B cell (primary cell): ENCODE results near the gene HIPK2.

Experiments
- EZH2 ChIP-seq: IDR thresholded peaks from 2 replicates; pipeline ENCODE4 v1.6.1; 2012; ENCODE audit warnings: borderline replicate concordance, low read depth, mild to moderate bottlenecking, moderate library complexity, low read length; ENCODE audit not compliant: insufficient read depth, poor library complexity, severe bottlenecking
- TF ChIP-seq, protein P1 (sequence below): fragments of 200-600 bp; IDR thresholded peaks from one replicate; pipeline ENCODE4 v1.8.0; 2022; ENCODE audit warnings: antibody characterized with exemption, mild to moderate bottlenecking

DNA sequence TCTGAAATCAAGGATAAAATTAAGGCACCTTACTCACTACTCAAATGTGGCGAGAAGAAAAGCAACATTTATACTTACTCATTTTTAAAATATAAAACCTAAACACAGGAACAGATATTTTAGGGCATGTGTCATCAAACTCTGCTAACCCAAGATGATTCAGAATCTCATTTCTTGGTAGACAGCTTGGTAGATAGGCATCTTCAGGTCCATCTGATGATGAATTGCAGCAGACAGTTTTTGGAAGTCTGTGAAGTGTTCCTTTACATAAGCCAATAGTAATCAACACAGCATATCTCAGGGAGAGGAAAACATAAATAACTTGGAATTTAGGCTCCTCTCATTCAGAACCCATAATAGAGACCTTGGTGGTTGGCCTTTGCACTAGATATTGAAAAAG is 3.4 kb downstream of the HIPK2 start:
- TF ChIP-seq, protein P1, sequence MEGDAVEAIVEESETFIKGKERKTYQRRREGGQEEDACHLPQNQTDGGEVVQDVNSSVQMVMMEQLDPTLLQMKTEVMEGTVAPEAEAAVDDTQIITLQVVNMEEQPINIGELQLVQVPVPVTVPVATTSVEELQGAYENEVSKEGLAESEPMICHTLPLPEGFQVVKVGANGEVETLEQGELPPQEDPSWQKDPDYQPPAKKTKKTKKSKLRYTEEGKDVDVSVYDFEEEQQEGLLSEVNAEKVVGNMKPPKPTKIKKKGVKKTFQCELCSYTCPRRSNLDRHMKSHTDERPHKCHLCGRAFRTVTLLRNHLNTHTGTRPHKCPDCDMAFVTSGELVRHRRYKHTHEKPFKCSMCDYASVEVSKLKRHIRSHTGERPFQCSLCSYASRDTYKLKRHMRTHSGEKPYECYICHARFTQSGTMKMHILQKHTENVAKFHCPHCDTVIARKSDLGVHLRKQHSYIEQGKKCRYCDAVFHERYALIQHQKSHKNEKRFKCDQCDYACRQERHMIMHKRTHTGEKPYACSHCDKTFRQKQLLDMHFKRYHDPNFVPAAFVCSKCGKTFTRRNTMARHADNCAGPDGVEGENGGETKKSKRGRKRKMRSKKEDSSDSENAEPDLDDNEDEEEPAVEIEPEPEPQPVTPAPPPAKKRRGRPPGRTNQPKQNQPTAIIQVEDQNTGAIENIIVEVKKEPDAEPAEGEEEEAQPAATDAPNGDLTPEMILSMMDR: no peak
- no peak for TF ChIP-seq EZH2
